CD4-positive, CD25-positive, alpha-beta regulatory T cell (primary cell): ENCODE results near the gene FOXP3. TPM values are rescaled to one million over a fixed set of nuclear protein-coding genes. Genes with fewer than 3 reads are reported as not detected.
"Not testable (repeated sequence)": the region's sequence is repeated elsewhere in the genome, so short reads cannot be mapped to it uniquely, and the experiment has no call there.

Source experiments
- ATAC-seq, 2 donors: fragments of 150-1000 bp; cut with Tn5 transposase; one replicate each; pipeline ENCODE4 v1.10.0; 2021; ENCODE audit warnings: low read depth in 2 of 2, moderate number of reproducible peaks in 2 of 2, moderate library complexity in 1 of 2
- DNase-seq, 3 donors: peaks; one replicate each; pipeline versions ENCODE4 v3.0.0 to v3.0.0-alpha.2; 2012 to 2022; ENCODE audit warnings: mixed read lengths in 1 of 3
- H3K27ac ChIP-seq: one replicate; pipeline ENCODE4 v1.7.0; 2013; ENCODE audit warnings: mild to moderate bottlenecking, low read length; ENCODE audit not compliant: insufficient read depth, poor library complexity, severe bottlenecking
- H3K27me3 ChIP-seq: one replicate; pipeline ENCODE4 v1.7.0; 2013; ENCODE audit warnings: low read length; ENCODE audit not compliant: control insufficient read depth, insufficient read depth
- H3K36me3 ChIP-seq: one replicate; pipeline ENCODE4 v1.7.0; 2013; ENCODE audit warnings: mild to moderate bottlenecking, low read length, moderate library complexity; ENCODE audit not compliant: control insufficient read depth, insufficient read depth
- H3K4me1 ChIP-seq: 2 replicates; pipeline ENCODE4 v1.7.0; 2013; ENCODE audit warnings: mild to moderate bottlenecking, low read length; ENCODE audit not compliant: insufficient read depth, control insufficient read depth, poor library complexity, severe bottlenecking
- H3K4me3 ChIP-seq: one replicate; pipeline ENCODE4 v1.7.0; 2013; ENCODE audit warnings: low read depth, mild to moderate bottlenecking, low read length, moderate library complexity
- H3K9me3 ChIP-seq, 2 experiments: 1 replicate in 1 of 2; 2 replicates in 1 of 2; pipeline ENCODE4 v1.7.0; 2013; ENCODE audit warnings: low read length in 2 of 2, mild to moderate bottlenecking in 1 of 2, moderate library complexity in 1 of 2; ENCODE audit not compliant: control insufficient read depth in 2 of 2
- H3K27ac Mint-ChIP-seq, 3 donors: one replicate each; pipeline ENCODE4 v1.8.0; 2020 to 2022; ENCODE audit warnings: mild to moderate bottlenecking in 3 of 3, mixed read lengths in 3 of 3, moderate library complexity in 2 of 3
- H3K27me3 Mint-ChIP-seq: one replicate; pipeline ENCODE4 v1.8.0; 2022; ENCODE audit warnings: mild to moderate bottlenecking, mixed read lengths
- H3K36me3 Mint-ChIP-seq: one replicate; pipeline ENCODE4 v1.8.0; 2020; ENCODE audit warnings: mixed read lengths
- H3K4me1 Mint-ChIP-seq, 4 donors: one replicate each; pipeline ENCODE4 v1.8.0; 2020 to 2022; ENCODE audit warnings: mixed read lengths in 4 of 4, mild to moderate bottlenecking in 1 of 4
- H3K4me3 Mint-ChIP-seq, 4 donors: one replicate each; pipeline ENCODE4 v1.8.0; 2020 to 2022; ENCODE audit warnings: mild to moderate bottlenecking in 4 of 4, mixed read lengths in 4 of 4, moderate library complexity in 3 of 4
- H3K9me3 Mint-ChIP-seq, 7 donors: one replicate each; pipeline ENCODE4 v1.8.0; 2020 to 2022; ENCODE audit warnings: mixed read lengths in 7 of 7, mild to moderate bottlenecking in 3 of 7, moderate library complexity in 2 of 7
- polyA plus RNA-seq, 4 donors: library from polyadenylated mRNA; unstranded; fragments of 300-500 nt; fragmentation: Illumina TruSeq; gene quantifications; one replicate each; pipeline ENCODE4 v1.2.3, GENCODE V29; 2021
- total RNA-seq: library from RNA; stranded (reverse); gene quantifications from one replicate; pipeline ENCODE4 v1.2.3, GENCODE V29; 2022

The FOXP3 gene
- total and polyA plus RNA-seq, 5 donors from 2014 or later = 154 to 198 (median 174) TPM

DNA sequence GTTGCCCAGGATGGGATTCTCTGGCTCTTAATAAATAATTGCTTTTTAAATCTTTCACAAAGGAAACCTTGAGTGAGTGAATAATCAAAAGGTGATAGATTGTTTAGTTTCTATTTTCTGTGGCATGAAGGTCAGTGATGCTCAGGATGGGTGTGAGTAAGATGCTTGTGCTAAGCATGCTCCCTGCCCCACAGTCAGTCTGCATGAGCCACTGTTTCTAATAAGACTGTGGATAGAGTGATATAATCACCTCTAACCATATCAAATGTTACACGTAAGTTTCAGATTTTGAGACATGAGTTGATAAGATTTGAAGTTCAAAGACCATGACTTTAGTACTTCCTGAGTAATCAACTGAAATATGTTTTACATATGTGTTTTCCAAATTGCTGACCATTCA is 36.2 kb upstream of the FOXP3 start:
- Histone ChIP-seq H3K4me1 (no peaks in the 10 kb centered on the region), H3K27ac (no peak overlapping the region), H3K9me3 (no peaks in the 10 kb centered on the region), H3K27me3 (no peaks in the 10 kb centered on the region), H3K4me3 (no peak overlapping the region), H3K36me3 (no peaks in the 10 kb centered on the region)
- DNase-seq = no peak
- Mint-ChIP-seq H3K27me3 (no peaks in the 10 kb centered on the region), H3K4me1 (peaks cover 0 to 33% (median 5%) of the 10 kb centered on the region in 4 donors), H3K4me3 (no peak overlapping the region), H3K9me3 (no peaks in the 10 kb centered on the region), H3K36me3 (no peaks in the 10 kb centered on the region), H3K27ac (no peak overlapping the region)
- no peak for ATAC-seq

DNA sequence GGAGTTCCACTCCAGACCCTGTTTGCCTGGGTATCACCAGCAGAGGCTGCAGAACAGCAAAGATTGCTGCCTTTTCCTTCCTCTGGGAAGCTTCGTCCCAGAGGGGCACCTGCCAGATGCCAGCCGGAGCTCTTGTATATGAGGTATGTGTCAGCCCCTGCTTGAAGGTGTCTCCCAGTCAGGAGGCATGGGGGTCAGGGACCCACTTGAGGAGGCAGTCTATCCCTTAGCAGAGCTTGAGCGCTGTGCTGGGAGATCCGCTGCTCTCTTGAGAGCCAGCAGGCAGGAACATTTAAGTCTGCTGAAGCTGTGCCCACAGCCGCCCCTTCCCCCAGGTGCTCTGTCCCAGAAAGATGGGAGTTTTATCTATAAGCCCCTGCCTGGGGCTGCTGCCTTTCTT is 34.8 kb upstream of the FOXP3 start:
- H3K27ac ChIP-seq, H3K9me3 Mint-ChIP-seq, H3K36me3 ChIP-seq, H3K9me3 ChIP-seq, H3K4me3 ChIP-seq, H3K27me3 Mint-ChIP-seq, ATAC-seq, H3K27me3 ChIP-seq, DNase-seq, H3K27ac Mint-ChIP-seq, H3K4me3 Mint-ChIP-seq, H3K4me1 ChIP-seq, H3K36me3 Mint-ChIP-seq: not testable (repeated sequence)
- peaks cover 0 to 38% (median 6%) of the 10 kb centered on the region in 4 donors for H3K4me1 Mint-ChIP-seq

DNA sequence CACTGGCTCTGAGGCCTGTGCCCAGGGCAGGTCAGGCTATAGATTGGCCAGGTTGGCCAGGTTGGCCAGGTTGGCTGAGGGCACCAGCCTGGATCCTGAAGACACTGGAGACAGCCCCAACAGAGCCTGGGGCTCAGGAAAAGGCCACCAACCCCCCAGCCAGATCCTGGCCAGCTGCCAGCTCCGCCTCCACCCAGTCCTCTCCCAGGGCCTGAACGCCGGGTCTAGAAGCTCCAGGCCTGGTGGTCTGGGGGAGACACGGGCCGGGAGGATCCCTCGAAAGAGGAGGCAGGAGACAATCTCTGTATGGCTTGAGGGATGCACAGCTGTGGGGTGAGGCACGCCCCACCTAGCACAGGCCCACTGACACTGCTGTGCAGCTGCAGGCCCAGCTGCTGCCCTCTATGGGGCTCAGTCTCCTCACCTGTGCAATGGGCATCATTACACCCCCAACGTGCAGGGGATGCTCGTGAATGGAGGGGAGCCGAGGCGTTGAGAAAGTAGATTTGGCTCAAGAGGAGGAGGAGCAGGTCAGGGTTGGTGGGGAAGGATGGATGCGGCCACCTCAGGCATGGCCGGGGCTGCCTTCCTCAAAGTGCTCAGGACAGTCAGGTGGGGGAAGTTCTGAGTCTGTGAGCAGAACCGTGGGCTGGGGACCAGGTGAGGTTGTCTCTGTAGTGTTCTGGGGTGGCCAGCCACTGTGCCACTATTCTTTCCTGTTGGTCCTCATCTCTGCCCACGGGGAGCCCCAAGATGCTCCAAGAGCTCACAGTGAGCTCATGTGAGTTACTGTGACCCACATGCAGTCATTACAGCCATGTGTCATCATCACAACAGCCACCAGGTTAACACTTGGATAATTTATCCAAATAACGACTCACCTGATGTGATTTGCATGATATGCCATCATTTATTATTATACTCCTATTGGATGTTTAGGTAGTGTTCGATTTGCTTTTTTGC is 28.2 kb upstream of the FOXP3 start:
- no peaks in the 10 kb centered on the region for H3K9me3 Mint-ChIP-seq
- ATAC-seq = no peak
- H3K4me3 ChIP-seq = no peak overlapping the region
- H3K36me3 Mint-ChIP-seq = no peaks in the 10 kb centered on the region
- no peaks in the 10 kb centered on the region for H3K27me3 ChIP-seq
- H3K27ac ChIP-seq = no peak overlapping the region
- H3K27me3 Mint-ChIP-seq = no peaks in the 10 kb centered on the region
- peak overlapping the region; percentile 6 to 93 (median 92) for H3K27ac Mint-ChIP-seq
- no peak for DNase-seq
- peak overlapping the region in 2 of 4 donors; percentile 66 to 73 for H3K4me3 Mint-ChIP-seq
- peaks cover 29% of the 10 kb centered on the region for H3K4me1 ChIP-seq
- H3K4me1 Mint-ChIP-seq = peaks cover 9 to 70% (median 19%) of the 10 kb centered on the region in 4 donors
- H3K9me3 ChIP-seq = no peaks in the 10 kb centered on the region
- H3K36me3 ChIP-seq = no peaks in the 10 kb centered on the region

DNA sequence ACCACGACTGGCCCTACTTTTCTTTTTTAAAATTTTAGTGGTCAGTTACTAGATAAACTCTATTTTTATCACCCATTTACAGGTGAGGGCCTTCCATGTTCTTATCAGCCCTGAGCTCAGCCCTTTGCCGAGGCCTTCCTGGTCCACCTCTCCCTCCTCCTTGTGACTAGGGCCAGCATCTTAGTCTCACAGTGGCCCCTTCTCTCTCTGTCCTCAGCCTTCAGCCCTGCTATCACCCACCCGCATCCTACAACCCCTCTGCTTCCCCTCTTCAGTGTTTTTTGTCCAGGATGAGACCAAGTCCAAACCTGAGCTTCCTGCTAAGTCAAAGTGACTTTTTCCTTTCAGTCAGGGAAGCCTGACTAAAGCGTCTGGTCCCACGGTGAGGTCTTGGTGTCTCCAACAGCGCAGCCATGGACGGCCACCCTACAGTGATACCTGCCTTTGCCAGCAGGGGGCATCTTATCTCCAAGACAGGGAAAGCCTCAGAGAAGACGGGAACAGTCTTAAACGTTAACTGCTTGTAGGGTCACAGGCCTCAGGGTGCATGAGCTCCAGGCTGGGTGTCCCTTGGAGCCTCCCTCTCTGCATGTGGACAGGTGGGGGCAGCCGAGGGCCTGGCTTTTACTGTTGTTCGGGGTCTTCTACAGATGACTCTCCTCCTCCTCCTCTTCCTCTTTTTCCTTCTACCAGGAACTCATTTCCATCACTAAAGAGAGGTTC is 27.3 kb upstream of the FOXP3 start:
- Mint-ChIP-seq H3K4me1 (peaks cover 9 to 75% (median 22%) of the 10 kb centered on the region in 4 donors), H3K4me3 (peak overlapping the region; percentile 54 to 73 (median 65)), H3K36me3 (no peaks in the 10 kb centered on the region), H3K9me3 (no peaks in the 10 kb centered on the region), H3K27ac (peak overlapping the region; percentile 79 to 93 (median 92)), H3K27me3 (no peaks in the 10 kb centered on the region)
- no peak overlapping the region for H3K4me3 ChIP-seq
- no peaks in the 10 kb centered on the region for H3K9me3 ChIP-seq
- ATAC-seq (peak; percentile 73 to 77), DNase-seq (peak; percentile 42 to 71 (median 54))
- H3K4me1 ChIP-seq = peaks cover 32% of the 10 kb centered on the region
- H3K27ac ChIP-seq = peak overlapping the region; percentile 14
- no peaks in the 10 kb centered on the region for H3K27me3 ChIP-seq
- no peaks in the 10 kb centered on the region for H3K36me3 ChIP-seq

DNA sequence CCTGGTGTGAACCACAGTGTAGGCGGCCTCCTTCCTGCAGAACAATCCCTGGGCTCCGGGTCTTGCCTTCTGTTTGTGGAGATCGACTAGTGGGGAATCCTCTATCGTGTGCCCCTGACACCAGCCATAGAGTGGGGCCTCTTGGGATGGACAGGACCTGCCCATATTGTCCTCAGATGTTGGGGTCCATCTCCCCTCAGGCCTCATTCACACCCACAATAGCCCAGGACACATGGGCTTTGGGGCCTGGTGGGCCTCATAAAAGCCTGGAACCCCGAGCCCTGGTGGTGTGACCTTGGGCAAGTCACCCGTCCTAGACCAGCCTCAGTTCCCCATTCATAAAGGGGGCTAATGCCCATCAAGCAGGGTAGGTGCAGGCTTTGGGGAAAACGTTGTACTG is 25.7 kb upstream of the FOXP3 start:
- Mint-ChIP-seq H3K36me3 (no peaks in the 10 kb centered on the region), H3K27ac (peak overlapping the region in 2 of 3 donors; percentile 81 to 84), H3K4me3 (no peak overlapping the region), H3K4me1 (peaks cover 9 to 61% (median 16%) of the 10 kb centered on the region in 4 donors), H3K27me3 (no peaks in the 10 kb centered on the region), H3K9me3 (no peaks in the 10 kb centered on the region)
- Histone ChIP-seq H3K27me3 (no peaks in the 10 kb centered on the region), H3K4me3 (no peak overlapping the region), H3K27ac (no peak overlapping the region), H3K36me3 (no peaks in the 10 kb centered on the region), H3K4me1 (peaks cover 32% of the 10 kb centered on the region), H3K9me3 (no peaks in the 10 kb centered on the region)
- no peak for ATAC-seq
- DNase-seq = no peak

DNA sequence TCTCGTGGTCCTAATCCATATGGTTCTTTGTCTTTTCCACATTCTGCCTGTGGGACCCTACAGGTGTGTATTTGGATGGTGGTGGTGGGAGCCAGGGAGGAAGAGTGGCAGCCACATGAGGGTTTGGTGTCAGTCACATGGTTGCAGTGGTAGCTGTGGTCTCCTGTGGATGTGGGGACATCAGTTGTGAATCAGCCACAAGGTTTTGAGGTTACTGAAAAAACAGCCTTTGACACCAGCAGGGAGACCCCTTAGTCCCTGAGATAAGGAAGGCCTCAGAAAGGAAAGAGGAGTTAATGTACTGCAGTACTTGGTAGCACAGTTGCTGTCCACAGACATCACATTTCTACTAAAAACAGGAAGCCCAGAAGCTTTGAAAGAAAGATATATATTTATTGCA is 23.2 kb upstream of the FOXP3 start:
- H3K4me3 ChIP-seq = peak overlapping the region; percentile 19
- peak in 1 of 3 donors; percentile 41 for DNase-seq

DNA sequence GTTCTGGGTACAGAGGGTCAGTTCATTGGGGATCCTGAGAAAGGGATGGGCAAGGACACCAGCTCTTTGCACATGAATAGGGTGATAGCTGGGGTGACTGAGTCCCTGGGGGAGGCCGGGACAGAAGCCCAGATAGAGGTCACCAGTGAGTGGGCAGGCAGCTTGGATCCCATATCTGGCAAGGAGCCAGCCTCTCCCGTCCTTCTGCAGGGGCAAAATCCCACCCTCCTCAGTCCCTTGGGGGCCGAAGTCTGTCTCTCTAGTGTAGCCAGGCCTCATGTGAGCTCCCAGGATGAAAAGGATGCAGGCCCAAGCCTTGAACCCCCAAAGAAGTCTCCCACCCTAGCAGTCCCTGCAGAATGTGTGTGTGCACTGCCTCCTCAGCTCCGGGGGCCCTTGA is 22.1 kb upstream of the FOXP3 start:
- no peaks in the 10 kb centered on the region for H3K27me3 Mint-ChIP-seq
- H3K27ac Mint-ChIP-seq = peak overlapping the region in 1 of 3 donors; percentile 79
- peaks cover 36% of the 10 kb centered on the region for H3K4me1 ChIP-seq
- H3K36me3 Mint-ChIP-seq = peaks cover 5% of the 10 kb centered on the region
- H3K27ac ChIP-seq = no peak overlapping the region
- DNase-seq = no peak
- H3K27me3 ChIP-seq = no peaks in the 10 kb centered on the region
- no peaks in the 10 kb centered on the region for H3K9me3 Mint-ChIP-seq
- no peak overlapping the region for H3K4me3 Mint-ChIP-seq
- no peaks in the 10 kb centered on the region for H3K9me3 ChIP-seq
- no peak for ATAC-seq
- H3K4me1 Mint-ChIP-seq = peaks cover 11 to 65% (median 21%) of the 10 kb centered on the region in 4 donors
- H3K36me3 ChIP-seq = no peaks in the 10 kb centered on the region
- H3K4me3 ChIP-seq = no peak overlapping the region

More for the DNA sequence above, 23.2 kb upstream of the FOXP3 start:
- no peaks in the 10 kb centered on the region for H3K9me3 Mint-ChIP-seq
- peaks cover 5 to 64% (median 19%) of the 10 kb centered on the region in 4 donors for H3K4me1 Mint-ChIP-seq
- Histone ChIP-seq H3K36me3 (no peaks in the 10 kb centered on the region), H3K9me3 (no peaks in the 10 kb centered on the region), H3K4me1 (peaks cover 40% of the 10 kb centered on the region), H3K27me3 (no peaks in the 10 kb centered on the region), H3K27ac (peak overlapping the region; percentile 47)
- H3K27ac Mint-ChIP-seq = peak overlapping the region; percentile 35 to 81 (median 36)
- peak in 1 of 2 donors; percentile 13 for ATAC-seq
- peaks cover 1% of the 10 kb centered on the region for H3K36me3 Mint-ChIP-seq
- H3K27me3 Mint-ChIP-seq = no peaks in the 10 kb centered on the region
- peak overlapping the region; percentile 7 to 78 (median 54) for H3K4me3 Mint-ChIP-seq
